ENCODE results near the gene MIEF1.

GRCh38 chr22:39458444-39459083 lies 43.5 kb upstream of the MIEF1 start:
- TF ChIP-seq, protein P1, sequence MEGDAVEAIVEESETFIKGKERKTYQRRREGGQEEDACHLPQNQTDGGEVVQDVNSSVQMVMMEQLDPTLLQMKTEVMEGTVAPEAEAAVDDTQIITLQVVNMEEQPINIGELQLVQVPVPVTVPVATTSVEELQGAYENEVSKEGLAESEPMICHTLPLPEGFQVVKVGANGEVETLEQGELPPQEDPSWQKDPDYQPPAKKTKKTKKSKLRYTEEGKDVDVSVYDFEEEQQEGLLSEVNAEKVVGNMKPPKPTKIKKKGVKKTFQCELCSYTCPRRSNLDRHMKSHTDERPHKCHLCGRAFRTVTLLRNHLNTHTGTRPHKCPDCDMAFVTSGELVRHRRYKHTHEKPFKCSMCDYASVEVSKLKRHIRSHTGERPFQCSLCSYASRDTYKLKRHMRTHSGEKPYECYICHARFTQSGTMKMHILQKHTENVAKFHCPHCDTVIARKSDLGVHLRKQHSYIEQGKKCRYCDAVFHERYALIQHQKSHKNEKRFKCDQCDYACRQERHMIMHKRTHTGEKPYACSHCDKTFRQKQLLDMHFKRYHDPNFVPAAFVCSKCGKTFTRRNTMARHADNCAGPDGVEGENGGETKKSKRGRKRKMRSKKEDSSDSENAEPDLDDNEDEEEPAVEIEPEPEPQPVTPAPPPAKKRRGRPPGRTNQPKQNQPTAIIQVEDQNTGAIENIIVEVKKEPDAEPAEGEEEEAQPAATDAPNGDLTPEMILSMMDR (IDR thresholded peaks at IDR 0.05): no peak
- TF ChIP-seq POLR2A (IDR thresholded peaks at IDR 0.05) (no peak), POLR2AphosphoS5 (IDR thresholded peaks at IDR 0.05) (no peak)

Data from prostate gland (tissue), 2 donors.